HG02763 (cell line): ENCODE data around the gene VPS13D.
A peak's percentile ranks its signal among the peaks of the same experiment; 100 is the strongest.

Source experiments
- ATAC-seq: cut with Tn5 transposase; IDR thresholded peaks from one replicate; pipeline ENCODE4 v1.9.1; 2021; ENCODE audit warnings: mild to moderate bottlenecking, moderate library complexity; ENCODE audit not compliant: unreplicated experiment

Gene VPS13D

GRCh38 chr1:12229835-12230548 lies at the start of gene VPS13D:
Gene VPS13D (plus strand): TSS chr1:12230030. CDS start chr1:12234267, 4,237 bp downstream.
- ATAC-seq: peak; percentile 83

GRCh38 chr1:12180315-12180714 lies 49.5 kb upstream of the VPS13D start:
- no peak for ATAC-seq

- no peak for ATAC-seq
Observed at GRCh38 chr1:12180903-12181302, 48.9 kb upstream of the VPS13D start.

- ATAC-seq: no peak
Observed at GRCh38 chr1:12181568-12181967, 48.3 kb upstream of the VPS13D start.

- no peak for ATAC-seq
Observed at GRCh38 chr1:12182410-12182984, 47.3 kb upstream of the VPS13D start.

- ATAC-seq: no peak
Observed at GRCh38 chr1:12183095-12183794, 46.6 kb upstream of the VPS13D start.

- ATAC-seq: no peak
Observed at GRCh38 chr1:12184008-12184681, 45.7 kb upstream of the VPS13D start.

GRCh38 chr1:12185036-12185917 lies 44.6 kb upstream of the VPS13D start:
- ATAC-seq: no peak

GRCh38 chr1:12185918-12186678 lies 43.7 kb upstream of the VPS13D start:
- no peak for ATAC-seq

GRCh38 chr1:12186679-12186985 lies 43.2 kb upstream of the VPS13D start:
- no peak for ATAC-seq

GRCh38 chr1:12188115-12188514 lies 41.7 kb upstream of the VPS13D start:
- ATAC-seq: no peak

GRCh38 chr1:12188657-12189327 lies 41.0 kb upstream of the VPS13D start:
- ATAC-seq: no peak

GRCh38 chr1:12189328-12189682 lies 40.5 kb upstream of the VPS13D start:
- ATAC-seq: no peak

GRCh38 chr1:12191242-12192032 lies 38.4 kb upstream of the VPS13D start:
- ATAC-seq: no peak

- no peak for ATAC-seq
Observed at GRCh38 chr1:12194666-12195216, 35.1 kb upstream of the VPS13D start.

GRCh38 chr1:12195416-12195815 lies 34.4 kb upstream of the VPS13D start:
- no peak for ATAC-seq

GRCh38 chr1:12196641-12197482 lies 33.0 kb upstream of the VPS13D start:
- no peak for ATAC-seq

- ATAC-seq: no peak
Observed at GRCh38 chr1:12197483-12197880, 32.3 kb upstream of the VPS13D start.
